Amniotic stem cell (primary cell): ENCODE data around the gene SH3TC1.

Source experiments
- DNase-seq: peaks from one replicate; lab custom pipeline; 2025; lab: John Stamatoyannopoulos, UW

The SH3TC1 gene

GRCh38 chr4:8215001-8215427 is 15.9 kb downstream of the SH3TC1 start:
- peak; percentile 20 for DNase-seq

GRCh38 chr4:8215641-8216442 is 16.8 kb downstream of the SH3TC1 start:
- no peak for DNase-seq

- no peak for DNase-seq
Measured at GRCh38 chr4:8216443-8217245, 17.6 kb downstream of the SH3TC1 start.

- no peak for DNase-seq
Measured at GRCh38 chr4:8217246-8217511, 18.1 kb downstream of the SH3TC1 start.

- no peak for DNase-seq
Measured at GRCh38 chr4:8217871-8218270, 18.8 kb downstream of the SH3TC1 start.

GRCh38 chr4:8218371-8219031 is 19.4 kb downstream of the SH3TC1 start:
- DNase-seq: no peak

- no peak for DNase-seq
Measured at GRCh38 chr4:8219236-8219635, 20.1 kb downstream of the SH3TC1 start.

GRCh38 chr4:8220661-8221450 is 21.8 kb downstream of the SH3TC1 start:
- DNase-seq: no peak

- DNase-seq: no peak
Measured at GRCh38 chr4:8221476-8221875, 22.4 kb downstream of the SH3TC1 start.

GRCh38 chr4:8221985-8222384 is 22.9 kb downstream of the SH3TC1 start:
- no peak for DNase-seq

- DNase-seq: no peak
Measured at GRCh38 chr4:8222609-8223388, 23.7 kb downstream of the SH3TC1 start.

GRCh38 chr4:8224267-8224974 is 25.3 kb downstream of the SH3TC1 start:
- DNase-seq: no peak

- no peak for DNase-seq
Measured at GRCh38 chr4:8224975-8225625, 26.0 kb downstream of the SH3TC1 start.

- DNase-seq: no peak
Measured at GRCh38 chr4:8225706-8226443, 26.8 kb downstream of the SH3TC1 start.

GRCh38 chr4:8227201-8227770 is 28.2 kb downstream of the SH3TC1 start:
- DNase-seq: no peak

- DNase-seq: no peak
Measured at GRCh38 chr4:8227771-8228318, 28.8 kb downstream of the SH3TC1 start.

- DNase-seq: peak; percentile 9
Measured at GRCh38 chr4:8228319-8229250, 29.5 kb downstream of the SH3TC1 start.
